Keratinocyte (primary cell): ENCODE results near the gene FKBP1B.

Experiments used
- CTCF ChIP-seq, 3 experiments: IDR thresholded peaks in 1 of 3; conservative IDR thresholded peaks in 1 of 3; optimal IDR thresholded peaks in 1 of 3; 2 replicates in 2 of 3; 3 replicates in 1 of 3; pipeline versions ENCODE3 to v1.5.1; 2011; ENCODE audit warnings: low read length in 3 of 3, mild to moderate bottlenecking in 3 of 3, moderate library complexity in 2 of 3, control low read depth in 1 of 3, inconsistent platforms in 1 of 3; ENCODE audit not compliant: insufficient read depth in 2 of 3; ENCODE audit errors: extremely low read depth in 1 of 3
- EZH2 ChIP-seq: IDR thresholded peaks from one replicate; pipeline ENCODE4 v1.6.1; 2012; ENCODE audit warnings: inconsistent platforms, mild to moderate bottlenecking, low read length, moderate library complexity

GRCh38 chr2:24010477-24011249 lies 38.9 kb upstream of the FKBP1B start:
- no peak for TF ChIP-seq CTCF (optimal IDR thresholded peaks at IDR 0.05 in 1 of 3, IDR thresholded peaks at IDR 0.05 in 1 of 3, conservative IDR thresholded peaks at IDR 0.05 in 1 of 3; ENCODE audit: extremely low read depth in 1 of 3, insufficient read depth in 2 of 3, low read length in 3 of 3)
- peak; percentile 84 for TF ChIP-seq EZH2
